Kidney (tissue), 14 donors: ENCODE data around the gene CLEC2B. TPM values are rescaled to one million over a fixed set of nuclear protein-coding genes. Genes with fewer than 3 reads are reported as not detected.

Experiments
- DNase-seq, 5 donors: peaks; one replicate each; pipeline ENCODE4 v3.0.0-alpha.2; 2013 to 2020
- FAIRE-seq: peaks from 2 replicates; lab custom pipeline; 2012; peaks lifted over from hg19 to GRCh38; lab: Jason Lieb, UNC
- H3K27ac ChIP-seq, 2 donors: one replicate each; pipeline ENCODE4 v1.7.0; 2013; ENCODE audit warnings: low read depth in 2 of 2, low read length in 2 of 2, inconsistent platforms in 1 of 2
- H3K27me3 ChIP-seq: one replicate; pipeline ENCODE4 v1.7.1; 2013; ENCODE audit warnings: low read length, inconsistent platforms; ENCODE audit not compliant: control insufficient read depth, insufficient read depth
- H3K36me3 ChIP-seq, 3 donors: one replicate each; pipeline versions ENCODE4 v1.7.0 to v1.7.1; 2013; ENCODE audit warnings: low read length in 3 of 3, control low read depth in 1 of 3, inconsistent platforms in 1 of 3; ENCODE audit not compliant: insufficient read depth in 3 of 3, control insufficient read depth in 2 of 3
- H3K4me1 ChIP-seq, 3 donors: one replicate each; pipeline versions ENCODE4 v1.7.0 to v1.7.1; 2013; ENCODE audit warnings: low read length in 3 of 3, inconsistent platforms in 1 of 3, low read depth in 1 of 3; ENCODE audit not compliant: control insufficient read depth in 2 of 3, insufficient read depth in 2 of 3
- H3K4me3 ChIP-seq, 3 donors: one replicate each; pipeline versions ENCODE4 v1.7.0 to v1.8.1; 2013; ENCODE audit warnings: low read length in 3 of 3, control low read depth in 1 of 3, inconsistent platforms in 1 of 3
- H3K9ac ChIP-seq, 3 donors: one replicate each; pipeline versions ENCODE4 v1.7.0 to v1.7.1; 2013; ENCODE audit warnings: low read length in 3 of 3, control low read depth in 1 of 3, inconsistent platforms in 1 of 3
- H3K9me3 ChIP-seq, 3 donors: one replicate each; pipeline versions ENCODE4 v1.7.0 to v1.7.1; 2013; ENCODE audit warnings: low read length in 3 of 3, control low read depth in 1 of 3, inconsistent platforms in 1 of 3; ENCODE audit not compliant: control insufficient read depth in 2 of 3, insufficient read depth in 1 of 3
- intact Hi-C: fragments of 100-400 bp; cut with DNase I; formaldehyde crosslinking; loops from one replicate; pipeline ENCODE4 v1.11.1; 2022
- polyA plus RNA-seq: library from polyadenylated mRNA; stranded (reverse); fragments of 350-450 nt; fragmentation: Illumina TruSeq; extraction: RNeasy Lipid Tissue Mini Kit (QIAGEN cat#74804); gene quantifications from one replicate; pipeline ENCODE4 v1.2.3, GENCODE V29; 2014; ENCODE audit warnings: low read depth, low replicate concordance; ENCODE audit not compliant: insufficient read depth
- total RNA-seq: library from RNA; stranded (reverse); fragmentation: NEBNext Ultra II Directional; extraction: Animal tissue kit (Norgen Biotek cat#: 25700); gene quantifications from one replicate; pipeline ENCODE4 v1.2.1, GENCODE V29; 2021
- TF ChIP-seq, protein P1 (sequence below): IDR thresholded peaks from 3 replicates; pipeline ENCODE4 v1.5.1; 2012; ENCODE audit warnings: mild to moderate bottlenecking, moderate library complexity, borderline replicate concordance; ENCODE audit not compliant: insufficient read depth; ENCODE audit errors: extremely low read depth
- donor health status: control.
- donor health status: control.
- donor health status: control.
- donor health status: control.
- donor health status: control.
- donor health status: DM: yes; HTN: yes; CAD: no.
- donor health status: Normal renal cell carcinoma (clear cell type).

Gene CLEC2B
- total and polyA plus RNA-seq, 2 donors from 2014 or later, result 7.0 to 11.8 TPM

DNA sequence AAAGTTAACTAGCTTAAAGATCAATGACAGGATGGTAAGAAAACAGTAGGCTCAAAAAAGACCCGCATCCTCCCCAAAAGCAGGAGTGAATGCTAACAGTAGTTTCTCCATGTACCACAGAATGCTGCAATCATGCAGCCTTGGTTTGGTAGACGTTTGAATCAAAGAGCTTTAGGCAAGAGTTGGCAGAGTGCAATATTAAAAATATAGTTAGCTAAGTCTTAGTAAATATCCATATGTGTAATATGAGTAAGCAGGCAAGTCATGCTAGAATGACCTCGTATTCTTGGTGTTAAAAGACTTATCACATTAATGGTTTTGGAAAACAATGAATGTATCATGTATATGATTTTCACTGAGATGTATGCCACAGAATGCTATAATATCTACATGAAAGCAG lies 60.6 kb downstream of the CLEC2B start:
- TF ChIP-seq, protein P1, sequence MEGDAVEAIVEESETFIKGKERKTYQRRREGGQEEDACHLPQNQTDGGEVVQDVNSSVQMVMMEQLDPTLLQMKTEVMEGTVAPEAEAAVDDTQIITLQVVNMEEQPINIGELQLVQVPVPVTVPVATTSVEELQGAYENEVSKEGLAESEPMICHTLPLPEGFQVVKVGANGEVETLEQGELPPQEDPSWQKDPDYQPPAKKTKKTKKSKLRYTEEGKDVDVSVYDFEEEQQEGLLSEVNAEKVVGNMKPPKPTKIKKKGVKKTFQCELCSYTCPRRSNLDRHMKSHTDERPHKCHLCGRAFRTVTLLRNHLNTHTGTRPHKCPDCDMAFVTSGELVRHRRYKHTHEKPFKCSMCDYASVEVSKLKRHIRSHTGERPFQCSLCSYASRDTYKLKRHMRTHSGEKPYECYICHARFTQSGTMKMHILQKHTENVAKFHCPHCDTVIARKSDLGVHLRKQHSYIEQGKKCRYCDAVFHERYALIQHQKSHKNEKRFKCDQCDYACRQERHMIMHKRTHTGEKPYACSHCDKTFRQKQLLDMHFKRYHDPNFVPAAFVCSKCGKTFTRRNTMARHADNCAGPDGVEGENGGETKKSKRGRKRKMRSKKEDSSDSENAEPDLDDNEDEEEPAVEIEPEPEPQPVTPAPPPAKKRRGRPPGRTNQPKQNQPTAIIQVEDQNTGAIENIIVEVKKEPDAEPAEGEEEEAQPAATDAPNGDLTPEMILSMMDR, result no peak
- H3K9ac ChIP-seq, result no peak overlapping the region
- H3K36me3 ChIP-seq, result no peaks in the 10 kb centered on the region
- no peak for DNase-seq
- FAIRE-seq, result no peak
- H3K27me3 ChIP-seq, result no peaks in the 10 kb centered on the region
- no peaks in the 10 kb centered on the region for H3K4me1 ChIP-seq
- H3K27ac ChIP-seq, result no peak overlapping the region
- no peaks in the 10 kb centered on the region for H3K9me3 ChIP-seq
- H3K4me3 ChIP-seq, result no peak overlapping the region
- intact Hi-C loops, result no loop called here

DNA sequence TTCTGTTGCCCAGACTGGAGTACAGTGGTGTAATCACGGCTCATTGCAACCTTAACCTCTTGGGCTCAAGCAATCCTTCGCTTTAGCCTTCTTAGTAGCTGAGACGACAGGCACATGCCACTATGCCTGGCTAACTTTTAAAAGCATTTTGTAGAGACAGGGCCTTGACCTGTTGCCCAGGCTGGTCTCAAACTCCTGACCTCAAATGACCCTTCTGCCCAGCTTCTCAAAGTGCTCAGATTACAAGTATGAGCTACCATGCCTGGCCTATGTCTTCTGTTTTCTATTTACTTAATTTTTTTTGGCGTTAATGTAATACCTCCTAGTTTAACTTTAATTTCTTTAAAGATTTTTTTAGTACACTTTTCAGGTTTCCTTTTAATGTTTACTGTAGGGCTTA lies 62.4 kb downstream of the CLEC2B start:
- H3K27ac ChIP-seq, result no peak overlapping the region
- intact Hi-C loops, result no loop called here
- DNase-seq (no peak), FAIRE-seq (no peak)
- H3K9me3 ChIP-seq, result no peaks in the 10 kb centered on the region
- H3K36me3 ChIP-seq, result no peaks in the 10 kb centered on the region
- no peaks in the 10 kb centered on the region for H3K27me3 ChIP-seq
- no peak overlapping the region for H3K9ac ChIP-seq
- H3K4me3 ChIP-seq, result no peak overlapping the region
- TF ChIP-seq, protein P1, result no peak
- H3K4me1 ChIP-seq, result no peaks in the 10 kb centered on the region

DNA sequence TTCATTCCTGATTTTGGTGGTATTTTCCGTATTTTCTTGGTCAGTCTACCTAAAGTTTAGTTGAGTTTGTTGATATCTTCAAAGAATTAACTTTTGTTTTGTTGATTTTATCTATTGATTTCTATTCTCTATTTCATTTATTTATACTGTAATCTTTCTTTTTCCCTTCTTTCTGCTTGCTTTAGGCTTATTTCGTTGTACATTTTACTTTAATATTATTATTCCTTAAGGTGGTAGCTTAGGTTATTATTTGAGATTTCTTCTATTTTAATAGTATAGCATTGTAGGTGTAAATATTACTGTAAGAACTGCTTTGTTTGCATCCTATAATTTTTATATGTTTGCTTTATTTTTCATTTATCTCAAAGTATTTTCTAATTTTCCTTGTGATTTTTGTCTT lies 63.3 kb downstream of the CLEC2B start:
- H3K27ac ChIP-seq, result no peak overlapping the region
- H3K9ac ChIP-seq, result no peak overlapping the region
- no peak overlapping the region for H3K4me3 ChIP-seq
- no peaks in the 10 kb centered on the region for H3K36me3 ChIP-seq
- no peak for DNase-seq
- intact Hi-C loops, result no loop called here
- no peak for FAIRE-seq
- H3K27me3 ChIP-seq, result no peaks in the 10 kb centered on the region
- H3K4me1 ChIP-seq, result no peaks in the 10 kb centered on the region
- TF ChIP-seq, protein P1, result no peak
- H3K9me3 ChIP-seq, result no peaks in the 10 kb centered on the region

Other genes starting within 250 kb of the CLEC2B start
- 22.4 TPM for gene CLEC2D, start 199.6 kb downstream of the CLEC2B start, total RNA-seq
- gene CLEC2D, start 199.6 kb downstream of the CLEC2B start, polyA plus RNA-seq, result 2.5 TPM
- gene CLECL1, start 136.3 kb downstream of the CLEC2B start, total RNA-seq, result 2.1 TPM
- not detected for gene CLECL1, start 136.3 kb downstream of the CLEC2B start, polyA plus RNA-seq
- 25.0 TPM for gene CD69, start 108.5 kb downstream of the CLEC2B start, total RNA-seq
- 2.2 TPM for gene CD69, start 108.5 kb downstream of the CLEC2B start, polyA plus RNA-seq
- 2.0 TPM for gene KLRF1, start 41.9 kb downstream of the CLEC2B start, total RNA-seq
- gene KLRF1, start 41.9 kb downstream of the CLEC2B start, polyA plus RNA-seq, result 2.0 TPM
- not detected for gene KLRF2, start 12.1 kb upstream of the CLEC2B start, total RNA-seq
- not detected for gene KLRF2, start 12.1 kb upstream of the CLEC2B start, polyA plus RNA-seq
- not detected for gene CLEC2A, start 63.0 kb upstream of the CLEC2B start, total RNA-seq
- gene CLEC2A, start 63.0 kb upstream of the CLEC2B start, polyA plus RNA-seq, result not detected
- gene CLEC12A, start 102.1 kb upstream of the CLEC2B start, total RNA-seq, result 4.8 TPM
- 1.3 TPM for gene CLEC12A, start 102.1 kb upstream of the CLEC2B start, polyA plus RNA-seq
- gene CLEC1B, start 129.8 kb upstream of the CLEC2B start, total RNA-seq, result not detected
- gene CLEC1B, start 129.8 kb upstream of the CLEC2B start, polyA plus RNA-seq, result not detected
- not detected for gene CLEC12B, start 141.3 kb upstream of the CLEC2B start, total RNA-seq
- not detected for gene CLEC12B, start 141.3 kb upstream of the CLEC2B start, polyA plus RNA-seq
- gene CLEC9A, start 161.3 kb upstream of the CLEC2B start, total RNA-seq, result 0.57 TPM
- gene CLEC9A, start 161.3 kb upstream of the CLEC2B start, polyA plus RNA-seq, result not detected
- 6.3 TPM for gene CLEC1A, start 229.6 kb upstream of the CLEC2B start, total RNA-seq
- 5.3 TPM for gene CLEC1A, start 229.6 kb upstream of the CLEC2B start, polyA plus RNA-seq